ENCODE data around the gene CRHR1.

DNA sequence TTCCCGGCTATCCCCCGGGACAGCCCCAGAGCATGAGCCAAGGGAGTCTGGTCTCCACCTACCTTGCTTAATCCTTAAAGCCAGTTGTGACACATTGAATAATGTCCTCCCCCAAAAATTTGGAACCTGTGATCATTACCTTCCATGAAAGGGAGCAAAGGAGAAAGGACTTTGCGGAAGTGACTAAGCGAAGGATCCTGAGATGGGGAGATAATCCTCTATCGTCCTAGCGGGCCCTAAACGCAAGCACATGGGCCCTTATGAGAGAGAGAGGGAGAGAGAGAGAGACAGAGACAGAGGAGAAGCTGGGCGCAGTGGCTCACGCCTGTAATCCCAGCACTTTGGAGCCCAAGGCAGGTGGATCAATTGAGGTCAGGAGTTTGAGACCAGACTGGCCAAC lies 70.1 kb downstream of the CRHR1 start:
- no peak for TF ChIP-seq POLR2A (IDR thresholded peaks at IDR 0.05)
- TF ChIP-seq, protein P1, sequence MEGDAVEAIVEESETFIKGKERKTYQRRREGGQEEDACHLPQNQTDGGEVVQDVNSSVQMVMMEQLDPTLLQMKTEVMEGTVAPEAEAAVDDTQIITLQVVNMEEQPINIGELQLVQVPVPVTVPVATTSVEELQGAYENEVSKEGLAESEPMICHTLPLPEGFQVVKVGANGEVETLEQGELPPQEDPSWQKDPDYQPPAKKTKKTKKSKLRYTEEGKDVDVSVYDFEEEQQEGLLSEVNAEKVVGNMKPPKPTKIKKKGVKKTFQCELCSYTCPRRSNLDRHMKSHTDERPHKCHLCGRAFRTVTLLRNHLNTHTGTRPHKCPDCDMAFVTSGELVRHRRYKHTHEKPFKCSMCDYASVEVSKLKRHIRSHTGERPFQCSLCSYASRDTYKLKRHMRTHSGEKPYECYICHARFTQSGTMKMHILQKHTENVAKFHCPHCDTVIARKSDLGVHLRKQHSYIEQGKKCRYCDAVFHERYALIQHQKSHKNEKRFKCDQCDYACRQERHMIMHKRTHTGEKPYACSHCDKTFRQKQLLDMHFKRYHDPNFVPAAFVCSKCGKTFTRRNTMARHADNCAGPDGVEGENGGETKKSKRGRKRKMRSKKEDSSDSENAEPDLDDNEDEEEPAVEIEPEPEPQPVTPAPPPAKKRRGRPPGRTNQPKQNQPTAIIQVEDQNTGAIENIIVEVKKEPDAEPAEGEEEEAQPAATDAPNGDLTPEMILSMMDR (IDR thresholded peaks at IDR 0.05), result no peak

All from lower leg skin (tissue), 3 donors.